Thymus (tissue), 11 donors: Measurements from ENCODE around the gene RAET1G. TPM values are rescaled to one million over a fixed set of nuclear protein-coding genes. Genes with fewer than 3 reads are reported as not detected.

Experiments used
- DNase-seq, 9 donors: peaks; one replicate each; pipeline ENCODE4 v3.0.0-alpha.2; 2013; ENCODE audit warnings: low spot score in 9 of 9, low read depth in 6 of 9, missing footprints in 1 of 9
- H3K27ac ChIP-seq, 2 donors: one replicate each; pipeline ENCODE4 v1.5.1; 2013; ENCODE audit warnings: control low read depth in 1 of 2, low read depth in 1 of 2, low read length in 1 of 2, mild to moderate bottlenecking in 1 of 2, moderate library complexity in 1 of 2
- H3K27me3 ChIP-seq, 2 donors: one replicate each; pipeline ENCODE4 v1.5.1; 2013; ENCODE audit warnings: low read length in 1 of 2; ENCODE audit not compliant: control insufficient read depth in 2 of 2, insufficient read depth in 1 of 2
- H3K36me3 ChIP-seq, 2 donors: one replicate each; pipeline ENCODE4 v1.5.1; 2013; ENCODE audit warnings: low read length in 1 of 2, mild to moderate bottlenecking in 1 of 2, moderate library complexity in 1 of 2; ENCODE audit not compliant: control insufficient read depth in 2 of 2, insufficient read depth in 2 of 2
- H3K4me1 ChIP-seq, 2 donors: one replicate each; pipeline ENCODE4 v1.5.1; 2013; ENCODE audit warnings: low read length in 2 of 2; ENCODE audit not compliant: control insufficient read depth in 2 of 2, insufficient read depth in 2 of 2
- H3K4me3 ChIP-seq, 2 donors: one replicate each; pipeline ENCODE4 v1.5.1; 2013; ENCODE audit warnings: low read length in 2 of 2, control low read depth in 1 of 2, mild to moderate bottlenecking in 1 of 2
- H3K9me3 ChIP-seq, 2 donors: one replicate each; pipeline ENCODE4 v1.5.1; 2013; ENCODE audit warnings: low read length in 1 of 2, mild to moderate bottlenecking in 1 of 2; ENCODE audit not compliant: control insufficient read depth in 2 of 2, insufficient read depth in 1 of 2
- WGBS: extraction: QIAGEN DNeasy Blood & Tissue Kit; methylation state at CpG from one replicate; pipeline ENCODE4 v1.1.7; 2013; 5-methylcytosine and 5-hydroxymethylcytosine counted together
- polyA plus RNA-seq: library from polyadenylated mRNA; stranded (reverse); fragments of 200-250 nt; gene quantifications from one replicate; pipeline ENCODE4 v1.2.3, GENCODE V29; 2013
- total RNA-seq: library from RNA; stranded (reverse); fragments of 120-200 nt; gene quantifications from one replicate; pipeline ENCODE4 v1.2.4, GENCODE V29; 2013
- donor health status: healthy.

Gene RAET1G
- total and polyA plus RNA-seq, 2 donors: 0.64 TPM; not detected in 1

DNA sequence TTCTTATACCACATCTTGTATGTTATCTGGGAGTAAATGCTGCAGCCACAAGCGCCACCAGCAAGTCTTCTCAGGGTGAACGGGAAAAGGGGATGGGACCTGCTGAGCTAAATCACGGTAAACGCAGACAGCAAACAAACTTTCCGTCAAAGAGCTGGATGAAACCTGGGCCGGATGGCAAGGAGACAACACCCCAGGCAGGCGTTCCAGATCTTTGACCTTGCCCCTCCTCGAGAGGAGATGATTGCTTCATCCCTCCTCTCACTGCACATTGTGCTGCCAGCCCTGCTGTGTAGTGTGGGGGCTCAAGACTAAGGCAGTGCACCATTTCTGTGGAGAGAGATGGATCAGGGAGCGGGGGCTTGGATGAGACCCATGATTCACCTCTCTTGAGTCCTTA, 34.8 kb downstream of the RAET1G start:
- DNase-seq: no peak
- peaks cover 0 to 9% of the 10 kb centered on the region in 2 donors for H3K27me3 ChIP-seq
- no peaks in the 10 kb centered on the region for H3K4me1 ChIP-seq
- H3K27ac ChIP-seq: no peak overlapping the region
- WGBS: 95% methylated on average over 9 of the region's 9 CpGs
- no peaks in the 10 kb centered on the region for H3K9me3 ChIP-seq
- no peaks in the 10 kb centered on the region for H3K36me3 ChIP-seq
- H3K4me3 ChIP-seq: no peak overlapping the region

DNA sequence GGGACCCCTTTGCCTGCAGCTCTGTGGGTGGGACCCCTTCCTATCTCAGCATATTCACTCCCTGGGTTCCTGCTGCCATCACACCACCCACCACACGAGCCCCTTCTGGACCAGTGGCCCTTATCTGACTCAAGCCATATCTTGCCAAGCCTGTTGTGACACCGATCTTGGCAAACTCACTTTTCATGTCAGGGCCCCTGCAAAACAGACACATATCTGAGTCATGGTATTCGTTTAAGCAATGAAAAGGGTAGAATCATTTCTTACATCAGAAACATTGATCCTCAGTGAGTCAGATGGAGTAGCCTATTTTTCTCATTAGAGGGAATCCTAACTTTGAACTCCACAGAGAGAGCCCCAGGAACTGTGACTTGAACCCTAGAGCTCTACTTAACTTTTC, 35.6 kb downstream of the RAET1G start:
- Histone ChIP-seq H3K4me3 (no peak overlapping the region), H3K4me1 (no peaks in the 10 kb centered on the region), H3K27ac (no peak overlapping the region), H3K36me3 (no peaks in the 10 kb centered on the region), H3K27me3 (peaks cover 0 to 9% of the 10 kb centered on the region in 2 donors), H3K9me3 (no peaks in the 10 kb centered on the region)
- DNase-seq: no peak
- WGBS: 85% methylated on average over 3 of the region's 3 CpGs

DNA sequence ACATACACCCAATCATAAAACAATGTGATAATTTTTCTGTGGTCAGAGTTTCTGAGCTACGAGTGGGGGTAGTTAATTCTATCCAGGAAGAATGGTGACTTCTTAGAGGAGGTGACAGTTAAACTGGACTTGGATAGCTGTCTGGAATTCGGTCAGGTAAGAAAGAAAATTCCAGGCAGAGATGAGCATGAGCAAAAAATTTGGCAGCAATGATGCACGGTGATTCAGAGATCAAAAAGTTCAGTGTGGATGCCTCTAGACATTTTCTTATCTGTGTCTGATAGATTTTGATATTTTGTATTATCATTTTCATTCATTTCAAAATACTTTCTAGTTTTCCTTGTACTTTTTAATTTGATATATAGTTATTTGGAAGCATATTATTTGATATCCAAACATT, 37.0 kb downstream of the RAET1G start:
- peaks cover 0 to 3% of the 10 kb centered on the region in 2 donors for H3K9me3 ChIP-seq
- no peak overlapping the region for H3K4me3 ChIP-seq
- no peaks in the 10 kb centered on the region for H3K4me1 ChIP-seq
- 90% methylated on average over 3 of the region's 3 CpGs for WGBS
- no peaks in the 10 kb centered on the region for H3K36me3 ChIP-seq
- peaks cover 0 to 12% of the 10 kb centered on the region in 2 donors for H3K27me3 ChIP-seq
- H3K27ac ChIP-seq: no peak overlapping the region
- no peak for DNase-seq

DNA sequence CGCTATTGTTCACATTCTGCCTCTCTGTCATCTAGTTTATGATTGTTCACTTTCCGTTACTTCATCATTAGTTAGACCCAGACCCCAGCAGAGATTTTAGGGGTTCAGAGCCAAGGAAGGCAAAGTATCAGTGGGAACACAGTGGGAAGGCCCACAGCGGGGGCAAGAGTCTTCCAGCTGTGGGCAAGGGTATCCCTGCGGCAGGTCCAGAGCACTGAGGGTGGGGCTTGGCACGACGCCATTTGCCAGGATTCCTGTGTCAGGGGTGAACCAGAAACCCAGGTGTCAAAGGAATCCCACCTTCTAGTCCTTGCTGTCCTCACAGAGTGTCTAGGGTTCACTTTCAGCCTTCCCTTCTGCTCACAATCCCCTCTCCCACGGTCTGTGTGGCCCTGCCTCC, 38.3 kb downstream of the RAET1G start:
- no peak for DNase-seq
- Histone ChIP-seq H3K4me1 (no peaks in the 10 kb centered on the region), H3K9me3 (peaks cover 0 to 3% of the 10 kb centered on the region in 2 donors), H3K27me3 (peaks cover 0 to 12% of the 10 kb centered on the region in 2 donors), H3K36me3 (no peaks in the 10 kb centered on the region), H3K27ac (no peak overlapping the region), H3K4me3 (no peak overlapping the region)
- 92% methylated on average over 7 of the region's 7 CpGs for WGBS

DNA sequence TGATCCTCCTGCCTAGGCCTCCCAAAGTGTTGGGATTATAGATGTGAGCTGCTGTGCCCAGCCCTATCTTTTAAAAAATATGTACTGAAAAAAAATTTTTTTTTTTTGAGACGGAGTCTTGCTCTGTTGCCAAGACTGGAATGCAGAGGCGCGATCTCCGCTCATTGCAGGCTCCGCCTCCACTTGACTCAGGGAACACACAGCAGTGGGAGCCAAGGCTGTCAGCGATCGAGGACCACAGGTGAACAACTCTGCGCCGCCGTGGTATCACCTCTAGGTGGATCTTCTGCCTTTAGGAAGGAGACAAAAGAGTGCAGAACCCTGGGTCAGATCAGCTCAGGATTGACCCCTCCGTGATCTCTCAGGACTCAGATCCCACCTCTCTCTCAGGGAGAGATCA, 38.7 kb downstream of the RAET1G start:
- Histone ChIP-seq H3K27ac (no peak overlapping the region), H3K9me3 (peaks cover 0 to 3% of the 10 kb centered on the region in 2 donors), H3K36me3 (no peaks in the 10 kb centered on the region), H3K27me3 (peaks cover 0 to 12% of the 10 kb centered on the region in 2 donors), H3K4me3 (no peak overlapping the region), H3K4me1 (no peaks in the 10 kb centered on the region)
- no peak for DNase-seq
- 77% methylated on average over 11 of the region's 11 CpGs for WGBS

DNA sequence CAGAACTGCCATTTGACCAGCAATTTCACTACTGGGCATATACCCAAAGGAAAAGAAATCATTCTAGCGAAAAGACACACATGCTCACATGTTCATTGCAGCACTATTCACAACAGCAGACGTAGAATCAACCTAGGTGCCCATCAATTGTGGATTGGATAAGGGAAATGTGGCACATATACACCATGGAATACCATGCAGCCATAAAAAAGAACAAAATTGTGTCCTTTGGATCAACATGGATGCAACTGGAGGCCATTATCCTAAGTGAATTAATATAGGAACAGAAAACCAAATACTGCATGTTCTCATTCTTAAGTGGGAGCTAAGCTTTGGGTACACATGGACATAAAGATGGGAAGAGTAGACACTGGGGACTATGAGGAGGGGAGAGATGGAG, 41.1 kb downstream of the RAET1G start:
- Histone ChIP-seq H3K27ac (no peak overlapping the region), H3K36me3 (no peaks in the 10 kb centered on the region), H3K27me3 (peaks cover 0 to 10% of the 10 kb centered on the region in 2 donors), H3K4me1 (no peaks in the 10 kb centered on the region), H3K9me3 (peaks cover 0 to 3% of the 10 kb centered on the region in 2 donors), H3K4me3 (no peak overlapping the region)
- 97% methylated on average over 2 of the region's 2 CpGs for WGBS
- no peak for DNase-seq

DNA sequence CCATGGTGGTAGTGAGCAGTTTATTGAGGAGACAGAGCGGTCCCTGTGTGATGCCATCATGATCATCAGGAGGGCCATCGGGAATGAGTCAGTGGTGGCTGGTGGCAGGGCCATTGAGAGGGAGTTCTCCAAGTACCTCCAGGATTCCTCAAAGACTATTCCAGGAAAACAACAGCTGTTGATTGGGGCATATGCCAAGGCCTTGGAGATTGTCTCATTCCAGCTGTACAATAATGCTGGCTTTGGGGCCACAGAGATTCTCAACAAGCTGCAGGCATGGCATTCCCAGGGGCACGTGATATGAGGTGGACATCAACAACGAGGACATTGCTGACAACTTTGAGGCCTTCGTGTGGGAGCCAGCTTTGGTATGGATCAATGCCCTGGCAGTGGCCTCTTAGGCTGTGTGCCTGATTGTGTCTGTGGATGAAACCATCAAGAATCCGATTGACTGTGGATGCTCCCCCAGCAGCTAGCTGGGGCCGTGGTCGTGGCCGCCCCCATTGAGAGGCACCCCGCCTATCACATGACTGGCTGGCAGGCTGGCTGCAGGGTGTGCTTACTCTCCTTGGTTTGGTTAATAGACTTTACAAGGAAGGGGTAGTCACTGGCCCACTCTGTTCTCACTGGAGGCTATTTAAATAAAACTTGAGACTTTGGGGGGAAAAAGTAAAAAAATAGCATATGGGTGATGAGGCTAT, 41.7 kb downstream of the RAET1G start:
- no peak overlapping the region for H3K4me3 ChIP-seq
- no peak overlapping the region for H3K27ac ChIP-seq
- WGBS: 94% methylated on average over 10 of the region's 10 CpGs
- peaks cover 0 to 3% of the 10 kb centered on the region in 2 donors for H3K9me3 ChIP-seq
- no peak for DNase-seq
- no peaks in the 10 kb centered on the region for H3K36me3 ChIP-seq
- H3K27me3 ChIP-seq: peaks cover 0 to 9% of the 10 kb centered on the region in 2 donors
- no peaks in the 10 kb centered on the region for H3K4me1 ChIP-seq

DNA sequence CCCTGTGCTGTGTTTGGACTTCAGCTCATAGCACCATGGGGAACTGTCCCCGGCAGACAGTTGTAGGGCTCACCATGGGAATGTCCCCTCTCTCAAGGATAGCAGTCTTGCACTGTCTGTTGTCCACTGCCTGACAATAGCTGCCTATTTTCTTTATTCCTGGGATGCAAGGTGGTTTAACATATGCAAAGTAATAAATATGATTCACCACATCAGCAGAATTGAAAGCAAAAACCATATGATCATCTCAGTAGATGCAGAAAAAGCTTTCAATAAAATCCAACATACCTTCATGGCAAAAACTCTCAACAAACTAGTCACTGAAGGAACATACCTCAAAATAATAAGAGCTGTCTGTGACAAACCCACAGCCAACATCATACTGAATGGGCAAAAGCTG, 45.3 kb downstream of the RAET1G start:
- no peak overlapping the region for H3K27ac ChIP-seq
- H3K9me3 ChIP-seq: peaks cover 0 to 3% of the 10 kb centered on the region in 2 donors
- WGBS: 100% methylated on average over 1 of the region's 1 CpG

DNA sequence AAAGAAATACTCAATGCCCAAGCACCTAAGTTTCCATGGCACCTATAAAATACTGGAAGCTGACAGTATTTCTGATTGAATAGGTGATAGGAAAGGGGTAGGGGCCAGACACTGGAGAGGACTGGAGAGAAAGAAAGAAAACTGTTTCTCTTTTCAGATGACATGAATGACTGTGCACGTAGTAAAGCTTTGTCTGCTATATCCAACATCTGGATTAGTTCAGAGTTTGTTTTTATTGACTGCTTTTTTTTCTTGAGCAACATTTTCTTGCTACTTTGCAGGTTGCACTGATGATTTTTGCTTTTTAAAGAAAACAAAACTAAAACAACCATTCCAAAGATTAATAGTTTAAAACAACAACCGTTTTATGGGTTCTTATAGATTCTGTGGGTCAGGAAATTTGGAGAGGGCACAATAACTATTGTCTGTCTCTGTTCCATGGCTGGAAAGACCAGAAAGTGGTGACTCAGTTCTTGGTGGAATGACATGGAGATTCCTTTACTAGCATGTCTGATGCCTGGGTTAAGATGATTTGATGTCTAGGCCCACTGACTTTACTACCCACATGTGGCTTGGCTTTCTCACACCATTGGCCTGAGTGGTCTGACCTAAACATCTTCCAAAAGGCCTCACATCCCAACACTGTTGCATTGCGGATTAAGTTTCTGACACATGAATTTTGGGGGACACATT, 46.5 kb downstream of the RAET1G start:
- Histone ChIP-seq H3K4me3 (no peak overlapping the region), H3K27ac (no peak overlapping the region), H3K9me3 (peaks cover 0 to 2% of the 10 kb centered on the region in 2 donors), H3K4me1 (no peaks in the 10 kb centered on the region), H3K27me3 (peaks cover 0 to 4% of the 10 kb centered on the region in 2 donors), H3K36me3 (no peaks in the 10 kb centered on the region)
- 93% methylated on average over 3 of the region's 3 CpGs for WGBS
- no peak for DNase-seq

More for the DNA sequence above, 45.3 kb downstream of the RAET1G start:
- no peaks in the 10 kb centered on the region for H3K36me3 ChIP-seq
- H3K4me1 ChIP-seq: no peaks in the 10 kb centered on the region
- peaks cover 0 to 5% of the 10 kb centered on the region in 2 donors for H3K27me3 ChIP-seq
- no peak for DNase-seq
- no peak overlapping the region for H3K4me3 ChIP-seq
